Subcutaneous abdominal adipose tissue (tissue), 5 donors: Measurements from ENCODE around the gene BAZ1A.

Experiments
- H3K27ac ChIP-seq: one replicate; pipeline ENCODE4 v1.7.0; 2013; ENCODE audit warnings: low read depth, mild to moderate bottlenecking, inconsistent platforms, low read length, moderate library complexity
- H3K27me3 ChIP-seq, 5 donors: one replicate each; pipeline ENCODE4 v1.7.0; 2013; ENCODE audit warnings: low read length in 5 of 5, inconsistent platforms in 1 of 5; ENCODE audit not compliant: control insufficient read depth in 5 of 5, insufficient read depth in 4 of 5
- H3K36me3 ChIP-seq, 5 donors: one replicate each; pipeline ENCODE4 v1.7.0; 2013; ENCODE audit warnings: low read length in 5 of 5; ENCODE audit not compliant: control insufficient read depth in 5 of 5, insufficient read depth in 5 of 5
- H3K4me1 ChIP-seq, 5 donors: one replicate each; pipeline ENCODE4 v1.7.0; 2013; ENCODE audit warnings: low read length in 5 of 5, mild to moderate bottlenecking in 3 of 5, moderate library complexity in 1 of 5; ENCODE audit not compliant: control insufficient read depth in 5 of 5, insufficient read depth in 5 of 5
- H3K4me3 ChIP-seq, 5 donors: one replicate each; pipeline ENCODE4 v1.7.0; 2013; ENCODE audit warnings: low read length in 5 of 5, low read depth in 1 of 5
- H3K9ac ChIP-seq, 5 donors: one replicate each; pipeline ENCODE4 v1.7.0; 2013; ENCODE audit warnings: low read length in 5 of 5, mild to moderate bottlenecking in 4 of 5, moderate library complexity in 3 of 5
- H3K9me3 ChIP-seq, 5 donors: one replicate each; pipeline ENCODE4 v1.7.0; 2013; ENCODE audit warnings: low read length in 5 of 5; ENCODE audit not compliant: control insufficient read depth in 5 of 5
- donor health status: healthy.
- donor health status: healthy.
- donor health status: healthy.
- donor health status: healthy.
- donor health status: healthy.

The BAZ1A gene

DNA sequence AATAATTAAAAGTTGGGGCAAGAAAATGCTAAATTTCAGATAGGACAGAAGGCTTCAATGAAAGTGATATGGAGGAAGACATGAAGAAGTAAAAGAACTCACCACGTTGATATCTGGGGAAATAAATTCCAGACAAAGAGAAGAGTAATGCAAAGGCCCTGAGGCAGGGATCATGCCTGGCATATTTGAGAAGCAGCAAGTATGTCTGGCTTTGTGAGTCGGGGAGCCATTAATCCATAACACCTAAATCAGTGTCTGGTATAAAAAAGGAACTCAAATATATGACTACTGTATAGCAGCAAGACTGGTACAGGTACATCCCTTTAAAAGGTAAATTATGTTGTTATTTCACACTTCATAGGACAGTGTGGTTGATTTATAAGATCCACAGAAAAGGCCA, 16.4 kb downstream of the BAZ1A start:
- H3K36me3 ChIP-seq: peaks cover 7 to 10% (median 9%) of the 10 kb centered on the region in 5 donors

DNA sequence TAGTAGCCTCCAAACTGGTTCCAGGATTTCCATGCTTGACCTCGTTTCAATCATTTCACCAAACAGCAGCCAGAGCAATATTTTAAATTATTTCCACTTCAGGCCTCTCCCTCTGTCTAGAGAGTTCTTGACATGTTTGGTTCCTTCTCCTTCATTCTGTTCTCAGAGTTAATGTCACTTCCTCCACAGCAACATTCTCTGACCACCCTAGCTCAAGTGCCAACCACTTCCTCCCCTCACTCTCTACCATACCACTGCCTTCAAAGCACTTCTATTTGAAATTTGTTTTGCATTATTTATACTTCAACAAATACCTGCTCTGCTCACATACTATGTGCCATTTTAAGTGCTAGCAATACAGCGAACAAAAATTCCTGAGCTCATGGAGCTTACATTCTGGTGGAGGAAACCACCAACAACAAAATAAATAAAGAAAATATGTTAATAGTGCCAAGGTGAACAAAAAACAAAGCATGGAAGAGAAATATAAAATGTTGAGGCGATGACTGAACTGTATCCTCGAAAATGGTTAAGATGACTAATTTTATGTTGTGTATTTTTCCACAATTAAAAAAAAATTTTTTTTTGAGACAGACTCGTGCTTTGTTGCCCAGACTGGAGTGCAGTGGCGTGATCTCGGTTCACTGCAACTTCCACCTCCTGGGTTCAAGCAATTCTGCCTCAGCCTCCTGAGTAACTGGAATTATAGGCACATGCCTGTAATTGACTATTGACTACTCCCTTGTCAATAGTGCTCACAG, 17.3 kb downstream of the BAZ1A start:
- H3K27ac ChIP-seq: no peak overlapping the region
- peaks cover 0 to 8% (median 0%) of the 10 kb centered on the region in 5 donors for H3K4me1 ChIP-seq
- no peak overlapping the region for H3K4me3 ChIP-seq
- H3K9ac ChIP-seq: no peak overlapping the region
- no peaks in the 10 kb centered on the region for H3K9me3 ChIP-seq
- peaks cover 7 to 12% (median 10%) of the 10 kb centered on the region in 5 donors for H3K36me3 ChIP-seq
- no peaks in the 10 kb centered on the region for H3K27me3 ChIP-seq

More for the DNA sequence above, 16.4 kb downstream of the BAZ1A start:
- Histone ChIP-seq H3K4me3 (no peak overlapping the region), H3K9me3 (no peaks in the 10 kb centered on the region), H3K27me3 (no peaks in the 10 kb centered on the region), H3K27ac (no peak overlapping the region), H3K4me1 (peaks cover 0 to 3% (median 0%) of the 10 kb centered on the region in 5 donors), H3K9ac (no peak overlapping the region)

DNA sequence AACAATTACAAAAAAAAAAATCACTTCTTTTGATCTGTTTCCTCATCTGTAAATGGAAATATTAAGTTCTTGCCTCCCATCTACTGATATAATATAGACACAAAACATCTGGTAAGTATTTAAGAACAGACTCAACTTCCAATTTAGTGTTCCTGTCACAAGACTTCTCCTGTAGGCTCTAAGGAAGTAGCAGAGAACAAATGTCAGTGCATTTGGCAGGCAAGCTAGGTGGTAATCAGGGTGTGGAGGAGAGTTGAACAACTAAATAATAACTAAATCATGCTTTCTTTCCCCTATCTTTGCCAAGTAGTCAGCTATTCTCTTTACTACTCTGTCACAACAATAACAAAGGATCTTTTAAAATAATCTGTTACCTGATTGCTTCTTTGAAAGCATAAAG, 22.1 kb downstream of the BAZ1A start:
- Histone ChIP-seq H3K36me3 (peaks cover 0 to 13% (median 4%) of the 10 kb centered on the region in 5 donors), H3K9ac (no peak overlapping the region), H3K27ac (no peak overlapping the region), H3K4me3 (no peak overlapping the region), H3K9me3 (no peaks in the 10 kb centered on the region), H3K4me1 (peaks cover 0 to 8% (median 0%) of the 10 kb centered on the region in 5 donors), H3K27me3 (no peaks in the 10 kb centered on the region)

DNA sequence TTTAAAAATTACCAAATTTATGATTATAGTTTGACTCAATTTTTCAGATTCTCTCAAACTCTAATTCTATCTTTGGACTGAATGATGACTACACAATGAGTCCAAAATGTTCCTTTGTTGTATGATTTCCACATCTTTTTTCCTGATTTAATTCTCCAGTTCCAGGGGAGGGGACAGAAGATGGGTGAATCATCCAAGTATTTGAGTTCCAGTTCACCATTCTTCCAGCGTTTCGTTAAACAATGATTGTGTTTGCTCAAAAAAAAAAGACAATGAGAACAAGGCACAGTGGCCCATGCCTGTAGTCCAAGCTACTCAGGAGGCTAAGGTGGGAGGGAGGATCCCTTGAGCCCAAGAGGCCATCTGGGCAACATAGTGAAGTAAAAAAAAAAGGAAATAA, 23.8 kb downstream of the BAZ1A start:
- H3K27ac ChIP-seq: no peak overlapping the region
- H3K9ac ChIP-seq: no peak overlapping the region
- no peaks in the 10 kb centered on the region for H3K27me3 ChIP-seq
- H3K4me1 ChIP-seq: peaks cover 0 to 6% (median 0%) of the 10 kb centered on the region in 5 donors
- H3K9me3 ChIP-seq: no peaks in the 10 kb centered on the region
- no peak overlapping the region for H3K4me3 ChIP-seq
- peaks cover 0 to 14% (median 0%) of the 10 kb centered on the region in 5 donors for H3K36me3 ChIP-seq

DNA sequence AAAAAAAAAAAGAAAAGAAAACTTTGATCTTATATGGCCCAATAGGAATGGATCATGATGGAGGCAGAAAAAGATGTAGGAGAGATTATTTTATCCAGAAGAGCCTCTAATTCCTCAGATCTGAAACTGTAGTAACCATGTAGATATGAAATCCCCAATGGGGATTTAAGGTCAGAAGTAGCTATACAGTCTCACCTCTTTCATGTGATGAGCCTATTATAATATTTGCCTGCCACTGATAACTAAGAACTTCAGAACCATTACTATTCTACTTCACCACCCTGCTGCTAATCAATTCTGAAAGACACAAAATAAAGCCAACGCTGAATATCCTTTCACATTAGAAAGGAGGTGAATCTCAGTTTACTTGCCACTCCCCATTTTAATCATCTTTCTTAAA, 29.3 kb downstream of the BAZ1A start:
- Histone ChIP-seq H3K4me3 (no peak overlapping the region), H3K27ac (no peak overlapping the region), H3K4me1 (peaks cover 1 to 23% (median 14%) of the 10 kb centered on the region in 5 donors), H3K36me3 (peaks cover 0 to 12% (median 0%) of the 10 kb centered on the region in 5 donors), H3K9ac (no peak overlapping the region), H3K9me3 (no peaks in the 10 kb centered on the region), H3K27me3 (no peaks in the 10 kb centered on the region)

DNA sequence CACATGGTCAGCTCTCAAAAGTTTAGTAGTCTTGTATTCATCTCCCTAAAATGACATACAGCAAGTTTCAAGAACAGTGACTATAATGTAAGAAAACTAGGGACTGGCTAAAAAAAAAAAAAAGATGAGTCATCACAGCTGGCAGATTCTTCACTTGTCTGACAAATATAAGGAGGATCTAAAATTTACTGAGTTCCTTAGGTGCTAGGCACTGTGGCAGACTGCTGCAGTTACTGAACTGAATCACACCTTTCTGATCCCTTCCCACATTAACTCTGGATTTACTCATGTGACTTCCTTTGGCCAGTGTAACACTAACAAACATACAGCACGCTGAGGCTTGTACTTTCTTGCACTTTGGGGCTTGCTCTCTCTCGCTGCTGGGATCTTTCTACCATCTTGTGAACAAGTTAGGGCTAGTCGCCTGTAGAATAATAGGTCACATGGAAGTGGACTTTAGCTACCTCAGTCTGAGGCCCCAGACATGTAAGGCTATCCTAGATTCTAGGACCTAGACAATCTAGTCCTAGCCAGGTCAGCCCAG, 32.1 kb downstream of the BAZ1A start:
- peak overlapping the region in 1 of 5 donors; percentile 20 for H3K9ac ChIP-seq
- H3K36me3 ChIP-seq: peaks cover 0 to 6% (median 0%) of the 10 kb centered on the region in 5 donors
- H3K9me3 ChIP-seq: no peaks in the 10 kb centered on the region
- H3K27ac ChIP-seq: no peak overlapping the region
- peaks cover 1 to 26% (median 14%) of the 10 kb centered on the region in 5 donors for H3K4me1 ChIP-seq
- no peaks in the 10 kb centered on the region for H3K27me3 ChIP-seq
- peak overlapping the region in 1 of 5 donors; percentile 37 for H3K4me3 ChIP-seq

DNA sequence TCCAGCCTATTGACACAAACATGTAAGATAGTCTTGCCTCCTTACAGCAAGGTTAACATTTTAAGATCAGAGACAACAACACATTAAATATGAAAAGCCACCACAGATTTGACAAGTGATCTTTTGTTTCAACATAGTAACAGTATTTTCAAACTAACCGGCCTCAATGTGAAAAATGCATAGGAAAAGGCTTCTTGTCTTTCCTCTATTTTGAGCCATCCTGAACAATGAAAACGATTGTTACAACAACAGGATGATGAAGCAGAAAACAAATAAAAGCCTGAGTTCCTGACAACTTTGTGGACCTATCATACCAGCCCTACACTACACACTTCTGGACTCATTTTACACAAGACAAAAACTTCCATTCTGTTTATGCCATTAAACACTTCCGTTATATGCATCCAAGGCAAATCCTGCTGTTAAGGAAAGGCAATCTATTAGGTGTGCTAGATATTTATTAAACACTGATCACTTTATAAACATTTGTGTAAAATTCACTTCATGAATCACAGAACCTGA, 37.3 kb downstream of the BAZ1A start:
- Histone ChIP-seq H3K4me1 (peaks cover 0 to 29% (median 20%) of the 10 kb centered on the region in 5 donors), H3K9me3 (no peaks in the 10 kb centered on the region), H3K27ac (no peak overlapping the region), H3K36me3 (no peaks in the 10 kb centered on the region), H3K4me3 (no peak overlapping the region), H3K9ac (no peak overlapping the region), H3K27me3 (no peaks in the 10 kb centered on the region)

DNA sequence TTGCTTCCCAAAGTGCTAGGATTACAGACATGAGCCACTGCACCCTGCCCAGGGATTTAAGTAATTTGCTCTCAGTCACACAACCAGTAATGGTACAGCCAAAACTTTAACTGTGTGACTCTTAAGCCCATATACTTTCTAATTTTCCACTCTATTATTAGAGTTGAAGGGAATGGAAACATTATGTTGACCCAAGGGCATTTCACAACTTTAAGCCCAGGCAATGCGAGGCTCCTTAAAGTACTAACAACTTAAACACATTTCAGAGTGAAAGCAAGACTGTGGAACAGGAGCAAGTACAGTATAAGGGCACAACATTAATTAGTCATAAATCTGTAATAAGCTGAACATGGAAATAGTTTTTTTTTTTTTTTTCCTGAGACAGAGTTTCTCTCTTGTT, 39.8 kb downstream of the BAZ1A start:
- Histone ChIP-seq H3K27ac (no peak overlapping the region), H3K9me3 (no peaks in the 10 kb centered on the region), H3K36me3 (no peaks in the 10 kb centered on the region)

DNA sequence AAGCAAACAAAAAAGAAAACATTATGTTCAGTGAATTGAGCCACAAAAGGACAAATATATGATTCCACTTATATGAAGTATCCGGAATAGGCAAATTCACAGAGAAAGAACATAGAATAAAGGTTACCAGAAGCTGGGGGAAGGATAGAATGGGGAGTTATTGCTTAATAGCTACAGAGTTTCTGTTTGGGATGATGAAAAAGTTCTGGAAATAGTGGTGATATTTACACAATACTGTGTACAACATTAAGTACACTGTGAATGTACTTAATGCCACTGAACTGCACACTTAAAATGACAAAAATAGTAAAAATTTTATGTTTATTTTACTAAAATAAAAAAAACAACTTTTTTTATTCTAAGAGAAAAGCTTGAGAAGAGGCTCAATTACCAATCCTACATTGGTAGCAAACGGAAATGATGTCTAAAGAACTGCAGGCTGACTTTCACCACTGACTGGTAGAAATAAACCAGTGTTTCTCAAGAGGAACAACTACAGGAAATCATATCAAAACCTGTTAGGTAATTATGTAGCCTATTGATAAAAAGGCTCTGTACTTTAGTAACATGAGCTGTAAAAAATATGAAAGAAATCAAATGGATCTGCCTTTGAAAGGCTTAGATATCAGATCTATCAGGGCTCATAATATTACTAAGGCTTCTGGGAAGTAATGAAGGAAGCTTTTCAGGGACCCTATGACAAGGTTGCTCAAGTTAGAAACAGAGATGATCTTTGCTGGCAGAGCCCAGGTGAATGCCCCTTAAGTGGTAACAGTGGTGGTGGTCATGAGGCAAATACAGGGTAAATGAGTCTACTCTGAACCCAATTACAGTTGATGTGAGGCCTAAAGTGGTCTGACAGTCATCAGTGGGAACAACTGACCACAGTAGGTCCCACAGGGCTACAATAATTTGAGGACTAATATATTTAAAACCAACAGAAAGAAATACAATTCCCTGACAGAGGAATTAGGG, 41.3 kb downstream of the BAZ1A start:
- H3K9me3 ChIP-seq: no peaks in the 10 kb centered on the region
- no peak overlapping the region for H3K4me3 ChIP-seq
- H3K4me1 ChIP-seq: peaks cover 0 to 18% (median 9%) of the 10 kb centered on the region in 5 donors
- H3K27ac ChIP-seq: no peak overlapping the region
- H3K27me3 ChIP-seq: no peaks in the 10 kb centered on the region
- no peak overlapping the region for H3K9ac ChIP-seq
- H3K36me3 ChIP-seq: no peaks in the 10 kb centered on the region

More for the DNA sequence above, 39.8 kb downstream of the BAZ1A start:
- Histone ChIP-seq H3K4me3 (no peak overlapping the region), H3K9ac (no peak overlapping the region), H3K4me1 (peaks cover 0 to 18% (median 9%) of the 10 kb centered on the region in 5 donors), H3K27me3 (no peaks in the 10 kb centered on the region)
